Mucosa of stomach (tissue), 1 donor: ENCODE data around the gene COL4A2.

Experiments
- H3K27me3 ChIP-seq: one replicate; pipeline ENCODE4 v1.7.0; 2013; ENCODE audit warnings: mild to moderate bottlenecking, low read length; ENCODE audit not compliant: control insufficient read depth, insufficient read depth
- H3K36me3 ChIP-seq: one replicate; pipeline ENCODE4 v1.7.0; 2013; ENCODE audit warnings: low read length; ENCODE audit not compliant: control insufficient read depth, insufficient read depth
- H3K4me1 ChIP-seq: one replicate; pipeline ENCODE4 v1.7.0; 2013; ENCODE audit warnings: mild to moderate bottlenecking, low read length; ENCODE audit not compliant: control insufficient read depth, insufficient read depth
- H3K4me3 ChIP-seq: one replicate; pipeline ENCODE4 v1.7.0; 2013; ENCODE audit warnings: low read length
- H3K9ac ChIP-seq: one replicate; pipeline ENCODE4 v1.7.0; 2013; ENCODE audit warnings: mild to moderate bottlenecking, low read length, moderate library complexity
- H3K9me3 ChIP-seq: one replicate; pipeline ENCODE4 v1.7.0; 2013; ENCODE audit warnings: mild to moderate bottlenecking, low read length, moderate library complexity; ENCODE audit not compliant: control insufficient read depth
- donor health status: Pancreatic carcinoma.

COL4A2 gene

GRCh38 chr13:110343241-110343865 lies 36.3 kb downstream of the COL4A2 start:
- H3K36me3 ChIP-seq = no peaks in the 10 kb centered on the region
- H3K4me3 ChIP-seq = no peak overlapping the region
- no peaks in the 10 kb centered on the region for H3K27me3 ChIP-seq
- no peaks in the 10 kb centered on the region for H3K9me3 ChIP-seq
- no peak overlapping the region for H3K9ac ChIP-seq
- peaks cover 18% of the 10 kb centered on the region for H3K4me1 ChIP-seq

- Histone ChIP-seq H3K36me3 (no peaks in the 10 kb centered on the region), H3K27me3 (no peaks in the 10 kb centered on the region), H3K4me1 (peaks cover 18% of the 10 kb centered on the region), H3K9me3 (no peaks in the 10 kb centered on the region), H3K9ac (no peak overlapping the region), H3K4me3 (no peak overlapping the region)
These were observed 37.2 kb downstream of the COL4A2 start for GRCh38 chr13:110344320-110344719.

- H3K36me3 ChIP-seq = no peaks in the 10 kb centered on the region
- H3K4me1 ChIP-seq = peaks cover 18% of the 10 kb centered on the region
- H3K4me3 ChIP-seq = no peak overlapping the region
- H3K9me3 ChIP-seq = no peaks in the 10 kb centered on the region
- no peak overlapping the region for H3K9ac ChIP-seq
- no peaks in the 10 kb centered on the region for H3K27me3 ChIP-seq
These were observed 38.2 kb downstream of the COL4A2 start for GRCh38 chr13:110345266-110345665.

- no peak overlapping the region for H3K9ac ChIP-seq
- peaks cover 17% of the 10 kb centered on the region for H3K4me1 ChIP-seq
- H3K36me3 ChIP-seq = no peaks in the 10 kb centered on the region
- no peaks in the 10 kb centered on the region for H3K9me3 ChIP-seq
- H3K27me3 ChIP-seq = no peaks in the 10 kb centered on the region
- no peak overlapping the region for H3K4me3 ChIP-seq
These were observed 38.6 kb downstream of the COL4A2 start for GRCh38 chr13:110345701-110346100.

GRCh38 chr13:110346661-110347067 lies 39.6 kb downstream of the COL4A2 start:
- H3K9me3 ChIP-seq = no peaks in the 10 kb centered on the region
- peaks cover 8% of the 10 kb centered on the region for H3K4me1 ChIP-seq
- no peak overlapping the region for H3K4me3 ChIP-seq
- H3K27me3 ChIP-seq = no peaks in the 10 kb centered on the region
- no peak overlapping the region for H3K9ac ChIP-seq
- no peaks in the 10 kb centered on the region for H3K36me3 ChIP-seq

GRCh38 chr13:110347088-110347487 lies 40.0 kb downstream of the COL4A2 start:
- Histone ChIP-seq H3K27me3 (no peaks in the 10 kb centered on the region), H3K4me3 (no peak overlapping the region), H3K9me3 (no peaks in the 10 kb centered on the region), H3K9ac (no peak overlapping the region), H3K4me1 (peaks cover 3% of the 10 kb centered on the region), H3K36me3 (no peaks in the 10 kb centered on the region)

GRCh38 chr13:110347535-110348308 lies 40.6 kb downstream of the COL4A2 start:
- Histone ChIP-seq H3K4me3 (no peak overlapping the region), H3K36me3 (no peaks in the 10 kb centered on the region), H3K9ac (no peak overlapping the region), H3K27me3 (no peaks in the 10 kb centered on the region), H3K4me1 (no peaks in the 10 kb centered on the region), H3K9me3 (no peaks in the 10 kb centered on the region)

GRCh38 chr13:110348309-110349105 lies 41.4 kb downstream of the COL4A2 start:
- H3K4me1 ChIP-seq = no peaks in the 10 kb centered on the region
- no peaks in the 10 kb centered on the region for H3K36me3 ChIP-seq
- H3K9ac ChIP-seq = no peak overlapping the region
- no peaks in the 10 kb centered on the region for H3K9me3 ChIP-seq
- no peak overlapping the region for H3K4me3 ChIP-seq
- no peaks in the 10 kb centered on the region for H3K27me3 ChIP-seq

- Histone ChIP-seq H3K4me3 (no peak overlapping the region), H3K9ac (no peak overlapping the region), H3K36me3 (no peaks in the 10 kb centered on the region), H3K4me1 (no peaks in the 10 kb centered on the region), H3K27me3 (no peaks in the 10 kb centered on the region), H3K9me3 (no peaks in the 10 kb centered on the region)
These were observed 42.2 kb downstream of the COL4A2 start for GRCh38 chr13:110349239-110349638.

- no peaks in the 10 kb centered on the region for H3K4me1 ChIP-seq
- no peaks in the 10 kb centered on the region for H3K27me3 ChIP-seq
These were observed 43.0 kb downstream of the COL4A2 start for GRCh38 chr13:110350049-110350448.

GRCh38 chr13:110350509-110350908 lies 43.4 kb downstream of the COL4A2 start:
- Histone ChIP-seq H3K9ac (no peak overlapping the region), H3K4me1 (no peaks in the 10 kb centered on the region), H3K9me3 (no peaks in the 10 kb centered on the region), H3K4me3 (no peak overlapping the region), H3K27me3 (no peaks in the 10 kb centered on the region), H3K36me3 (no peaks in the 10 kb centered on the region)

More at GRCh38 chr13:110350049-110350448, 43.0 kb downstream of the COL4A2 start:
- Histone ChIP-seq H3K9ac (no peak overlapping the region), H3K9me3 (no peaks in the 10 kb centered on the region), H3K4me3 (no peak overlapping the region), H3K36me3 (no peaks in the 10 kb centered on the region)
